Measurements from ENCODE around the gene ZFAND6.

DNA sequence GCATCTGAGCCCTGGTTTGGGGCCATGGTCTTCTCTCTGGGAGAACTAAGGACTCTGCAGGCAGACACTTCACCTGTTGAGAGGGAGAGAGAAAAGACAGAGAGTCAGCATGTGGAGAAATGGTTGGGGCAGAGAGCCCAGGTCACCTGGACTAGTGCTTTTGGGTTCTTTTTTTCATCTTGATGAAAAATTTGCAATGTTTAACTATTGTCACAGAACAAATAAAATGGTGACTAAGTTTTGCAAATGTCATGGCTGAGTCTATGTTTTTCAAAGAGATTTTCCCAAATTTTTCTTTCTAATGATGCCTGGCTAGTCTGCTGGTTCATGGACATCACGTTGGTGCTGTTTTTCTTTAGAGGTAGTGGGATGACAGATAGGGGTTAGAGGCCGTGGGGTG is 111.1 kb downstream of the ZFAND6 start:
- TF ChIP-seq, protein P1, sequence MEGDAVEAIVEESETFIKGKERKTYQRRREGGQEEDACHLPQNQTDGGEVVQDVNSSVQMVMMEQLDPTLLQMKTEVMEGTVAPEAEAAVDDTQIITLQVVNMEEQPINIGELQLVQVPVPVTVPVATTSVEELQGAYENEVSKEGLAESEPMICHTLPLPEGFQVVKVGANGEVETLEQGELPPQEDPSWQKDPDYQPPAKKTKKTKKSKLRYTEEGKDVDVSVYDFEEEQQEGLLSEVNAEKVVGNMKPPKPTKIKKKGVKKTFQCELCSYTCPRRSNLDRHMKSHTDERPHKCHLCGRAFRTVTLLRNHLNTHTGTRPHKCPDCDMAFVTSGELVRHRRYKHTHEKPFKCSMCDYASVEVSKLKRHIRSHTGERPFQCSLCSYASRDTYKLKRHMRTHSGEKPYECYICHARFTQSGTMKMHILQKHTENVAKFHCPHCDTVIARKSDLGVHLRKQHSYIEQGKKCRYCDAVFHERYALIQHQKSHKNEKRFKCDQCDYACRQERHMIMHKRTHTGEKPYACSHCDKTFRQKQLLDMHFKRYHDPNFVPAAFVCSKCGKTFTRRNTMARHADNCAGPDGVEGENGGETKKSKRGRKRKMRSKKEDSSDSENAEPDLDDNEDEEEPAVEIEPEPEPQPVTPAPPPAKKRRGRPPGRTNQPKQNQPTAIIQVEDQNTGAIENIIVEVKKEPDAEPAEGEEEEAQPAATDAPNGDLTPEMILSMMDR (IDR thresholded peaks at IDR 0.05), result no peak
- TF ChIP-seq POLR2A (IDR thresholded peaks at IDR 0.05), result no peak

Measured in thyroid gland (tissue), 4 donors.